Adipocyte (in vitro differentiated cells): ENCODE data around the gene CEP72.
"Not testable (repeated sequence)": the region's sequence is repeated elsewhere in the genome, so short reads cannot be mapped to it uniquely, and the experiment has no call there.

ENCODE experiments used
- DNase-seq: peaks from one replicate; pipeline ENCODE4 v3.0.0-alpha.2; 2015; ENCODE audit warnings: low read depth
- H3K27me3 ChIP-seq: replicated peaks from 2 replicates; pipeline ENCODE4 v1.7.0; 2013; ENCODE audit warnings: mild to moderate bottlenecking, low read length, moderate library complexity; ENCODE audit not compliant: control insufficient read depth, insufficient read depth
- H3K36me3 ChIP-seq: 2 replicates; pipeline ENCODE4 v1.7.0; 2013; ENCODE audit warnings: low read length, mild to moderate bottlenecking, moderate library complexity; ENCODE audit not compliant: control insufficient read depth, insufficient read depth, severe bottlenecking
- H3K4me1 ChIP-seq: 2 replicates; pipeline ENCODE4 v1.7.0; 2013; ENCODE audit warnings: mild to moderate bottlenecking, low read length, moderate library complexity; ENCODE audit not compliant: control insufficient read depth, insufficient read depth
- H3K4me3 ChIP-seq: 2 replicates; pipeline ENCODE4 v1.7.0; 2013; ENCODE audit warnings: mild to moderate bottlenecking, low read length, moderate library complexity
- H3K9ac ChIP-seq: 2 replicates; pipeline ENCODE4 v1.7.0; 2013; ENCODE audit warnings: mild to moderate bottlenecking, low read length, moderate library complexity
- H3K9me3 ChIP-seq: 2 replicates; pipeline ENCODE4 v1.7.0; 2013; ENCODE audit warnings: mild to moderate bottlenecking, low read length, moderate library complexity; ENCODE audit not compliant: control insufficient read depth

CEP72 gene

DNA sequence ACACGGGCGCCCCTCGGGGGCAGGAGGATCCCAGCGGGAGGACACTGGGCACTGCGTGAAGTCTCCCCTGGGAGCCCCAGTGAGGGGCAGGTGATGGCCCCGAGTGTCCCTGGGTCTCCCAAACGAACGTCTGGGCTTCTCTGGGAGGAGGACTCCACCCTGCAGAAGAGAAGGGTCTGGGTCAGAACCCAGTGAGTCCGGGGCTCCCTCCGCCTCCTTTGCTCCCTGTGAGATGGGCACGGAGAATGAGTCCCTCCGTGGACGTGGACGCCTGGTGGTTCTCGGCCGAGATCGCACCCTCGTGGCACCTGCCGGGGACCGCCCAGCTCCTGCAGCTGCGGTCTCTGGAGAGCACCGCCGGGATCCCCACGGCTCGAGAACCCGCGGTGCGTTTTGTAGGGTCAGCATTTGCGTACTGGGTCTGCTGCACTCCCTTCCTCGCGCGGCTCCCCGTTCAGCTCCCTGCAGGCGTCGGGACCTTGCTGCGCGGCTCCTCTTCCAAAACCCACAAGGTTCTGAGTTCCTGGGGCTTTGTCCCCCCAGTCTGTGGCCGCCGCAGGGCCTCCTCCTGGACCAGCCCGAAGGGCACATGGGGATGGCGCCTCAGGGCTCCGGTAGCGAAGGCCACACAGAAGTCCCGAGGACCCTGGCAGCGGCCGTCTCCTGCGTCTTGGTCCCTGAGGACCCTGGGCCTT, 10.2 kb upstream of the CEP72 start:
- Histone ChIP-seq H3K4me1 (no peaks in the 10 kb centered on the region), H3K4me3 (no peak overlapping the region), H3K27me3 (peaks cover 35% of the 10 kb centered on the region), H3K9me3 (no peaks in the 10 kb centered on the region), H3K9ac (no peak overlapping the region), H3K36me3 (no peaks in the 10 kb centered on the region)
- no peak for DNase-seq

DNA sequence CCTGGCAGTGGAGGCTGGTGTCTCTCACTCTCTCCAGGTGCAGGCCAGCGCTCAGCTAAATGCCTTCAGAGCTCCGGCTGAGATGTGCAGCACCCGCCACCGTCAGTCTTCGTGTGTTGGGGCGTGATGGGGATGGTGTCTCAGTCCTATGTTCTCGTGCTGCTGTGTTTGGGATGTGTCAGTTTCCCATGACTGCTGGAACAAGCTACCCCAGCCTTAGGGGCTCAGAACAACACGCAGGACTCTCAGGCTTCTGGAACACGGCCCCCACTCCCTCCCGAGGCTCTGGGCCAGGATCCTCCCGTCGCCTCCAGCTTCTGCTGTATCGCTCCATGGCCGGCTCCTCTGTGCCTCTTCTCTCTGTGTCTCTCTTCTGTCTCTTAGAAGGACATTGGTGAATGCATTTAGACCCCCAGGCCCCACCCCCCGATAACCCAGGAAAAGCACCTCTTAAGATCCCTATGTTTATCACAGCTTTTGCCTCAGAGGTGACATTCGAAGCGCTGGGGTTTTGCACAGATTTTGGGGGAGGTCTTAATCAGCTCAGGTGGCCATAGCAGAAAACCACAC, 9.6 kb upstream of the CEP72 start:
- DNase-seq, result no peak
- Histone ChIP-seq H3K9ac (no peak overlapping the region), H3K9me3 (no peaks in the 10 kb centered on the region), H3K4me1 (no peaks in the 10 kb centered on the region), H3K27me3 (peaks cover 29% of the 10 kb centered on the region), H3K4me3 (no peak overlapping the region), H3K36me3 (no peaks in the 10 kb centered on the region)

DNA sequence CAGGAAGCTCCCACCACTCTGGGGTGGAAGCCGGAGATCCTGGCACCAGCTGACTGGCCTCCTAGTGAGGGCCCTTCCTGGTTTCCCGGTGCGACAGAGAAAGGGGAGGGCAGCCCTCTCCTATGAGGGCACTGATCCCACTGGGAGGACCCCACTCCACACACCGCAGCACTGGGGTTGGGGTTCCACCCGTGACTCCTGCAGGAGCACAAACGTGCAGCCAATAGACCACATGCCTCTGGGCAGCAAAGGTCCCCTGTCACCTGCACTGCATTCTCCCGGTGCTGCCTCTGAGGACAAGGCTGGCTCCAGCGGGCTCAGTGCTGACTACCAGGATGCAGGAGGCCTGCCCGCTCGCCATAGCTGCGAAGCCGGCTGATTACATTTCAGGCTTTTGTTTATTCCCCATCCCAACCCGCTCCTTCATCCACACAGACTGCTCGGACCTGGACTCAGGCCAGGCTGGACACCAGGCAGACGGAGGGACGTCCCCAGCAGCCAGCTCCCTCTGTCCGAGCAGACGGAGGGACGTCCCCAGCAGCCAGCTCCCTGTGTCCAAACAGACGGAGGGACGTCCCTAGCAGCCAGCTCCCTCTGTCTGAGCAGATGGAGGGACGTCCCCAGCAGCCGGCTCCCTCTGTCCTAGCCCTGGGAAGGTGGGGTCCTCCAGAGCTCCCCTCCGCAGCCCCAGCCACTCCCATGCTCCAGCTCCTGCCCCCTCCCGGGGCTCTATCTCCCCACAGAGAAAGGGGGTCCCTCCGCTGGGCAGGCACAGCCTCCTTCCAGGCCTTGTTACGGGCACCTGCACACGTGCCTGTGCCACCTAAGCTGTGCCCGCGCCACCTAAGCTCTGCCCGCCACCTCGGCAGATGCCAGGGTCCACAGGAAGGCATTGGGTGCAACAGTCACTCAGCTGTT, 8.8 kb upstream of the CEP72 start:
- H3K4me3 ChIP-seq, result no peak overlapping the region
- no peak overlapping the region for H3K9ac ChIP-seq
- no peak for DNase-seq
- H3K9me3 ChIP-seq, result no peaks in the 10 kb centered on the region
- no peaks in the 10 kb centered on the region for H3K4me1 ChIP-seq
- H3K27me3 ChIP-seq, result peaks cover 23% of the 10 kb centered on the region
- no peaks in the 10 kb centered on the region for H3K36me3 ChIP-seq

- no peaks in the 10 kb centered on the region for H3K36me3 ChIP-seq
- DNase-seq, result no peak
Measured at GRCh38 chr5:604391-604831, 7.7 kb upstream of the CEP72 start.

DNA sequence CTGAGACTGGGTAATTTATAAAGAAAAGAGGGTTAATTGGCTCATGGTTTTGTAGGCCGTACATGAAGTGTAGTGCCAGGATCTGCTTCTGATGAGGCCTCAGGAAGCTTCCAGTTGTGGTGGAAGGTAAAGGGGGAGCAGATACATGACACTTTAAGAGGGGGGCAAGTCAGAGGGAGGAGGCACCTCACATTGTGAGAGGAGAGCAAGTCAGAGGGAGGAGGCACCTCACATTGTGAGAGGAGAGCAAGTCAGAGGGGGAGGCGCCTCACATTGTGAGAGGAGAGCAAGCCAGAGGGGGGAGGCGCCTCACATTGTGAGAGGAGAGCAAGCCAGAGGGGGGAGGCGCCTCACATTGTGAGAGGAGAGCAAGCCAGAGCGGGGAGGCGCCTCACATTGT, 7.0 kb upstream of the CEP72 start:
- H3K9me3 ChIP-seq, H3K4me3 ChIP-seq, H3K9ac ChIP-seq, H3K4me1 ChIP-seq, DNase-seq, H3K36me3 ChIP-seq: not testable (repeated sequence)
- H3K27me3 ChIP-seq, result peaks cover 16% of the 10 kb centered on the region

More at GRCh38 chr5:604391-604831, 7.7 kb upstream of the CEP72 start:
- Histone ChIP-seq H3K4me1 (no peaks in the 10 kb centered on the region), H3K4me3 (no peak overlapping the region), H3K9me3 (no peaks in the 10 kb centered on the region), H3K27me3 (peaks cover 20% of the 10 kb centered on the region), H3K9ac (no peak overlapping the region)

- H3K27me3 ChIP-seq, result peaks cover 16% of the 10 kb centered on the region
- no peak overlapping the region for H3K4me3 ChIP-seq
- no peak overlapping the region for H3K9ac ChIP-seq
- no peak for DNase-seq
- no peaks in the 10 kb centered on the region for H3K36me3 ChIP-seq
- no peaks in the 10 kb centered on the region for H3K9me3 ChIP-seq
- no peaks in the 10 kb centered on the region for H3K4me1 ChIP-seq
Measured at GRCh38 chr5:606061-606460, 6.1 kb upstream of the CEP72 start.

DNA sequence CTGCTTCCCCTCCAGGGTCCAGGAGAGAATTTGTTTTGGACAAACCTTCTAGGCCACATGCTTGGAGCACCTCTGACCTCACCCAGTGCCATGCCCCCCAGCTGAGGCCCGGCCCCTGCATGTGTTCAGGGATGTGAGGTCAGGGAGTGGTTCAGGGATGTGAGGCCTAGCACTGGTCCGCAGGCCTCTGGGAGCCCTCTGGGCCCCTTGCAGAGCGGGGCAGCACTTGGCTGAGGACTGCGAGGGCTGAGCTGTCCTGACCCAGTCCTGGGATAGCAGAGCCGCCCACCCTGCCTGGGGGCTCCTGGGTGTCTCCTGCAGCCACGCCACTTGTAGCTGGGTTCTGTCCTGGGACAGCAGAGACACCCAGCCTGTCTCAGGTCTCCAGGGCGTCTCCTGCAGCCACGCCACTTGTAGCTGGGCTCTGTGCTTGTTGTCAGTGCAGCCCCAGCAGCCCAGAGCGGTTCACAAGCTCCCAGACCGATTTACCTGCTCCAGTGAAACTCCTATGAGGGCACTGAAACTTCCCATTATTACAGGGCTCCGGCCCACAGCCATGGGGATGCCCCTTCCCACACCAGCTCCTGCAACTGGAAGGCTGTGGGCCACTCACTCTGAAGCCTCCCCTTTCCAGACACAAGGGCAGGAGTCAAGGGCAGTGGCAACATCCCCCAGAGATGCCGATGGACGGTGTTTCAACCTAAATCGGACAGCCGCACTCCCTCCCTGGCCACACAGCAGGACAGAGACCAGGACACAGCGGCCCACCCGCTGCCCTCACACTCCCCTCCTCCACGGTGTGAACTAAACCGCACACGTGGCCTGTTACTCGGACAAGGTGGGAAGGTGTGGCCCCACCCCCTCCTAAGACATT, 5.4 kb upstream of the CEP72 start:
- Histone ChIP-seq H3K27me3 (peaks cover 13% of the 10 kb centered on the region), H3K9me3 (no peaks in the 10 kb centered on the region), H3K4me3 (no peak overlapping the region), H3K4me1 (peaks cover 5% of the 10 kb centered on the region), H3K9ac (no peak overlapping the region), H3K36me3 (no peaks in the 10 kb centered on the region)
- no peak for DNase-seq

- no peak overlapping the region for H3K9ac ChIP-seq
- no peak overlapping the region for H3K4me3 ChIP-seq
- H3K4me1 ChIP-seq, result peaks cover 7% of the 10 kb centered on the region
- H3K9me3 ChIP-seq, result no peaks in the 10 kb centered on the region
- DNase-seq, result no peak
- no peaks in the 10 kb centered on the region for H3K36me3 ChIP-seq
- peaks cover 6% of the 10 kb centered on the region for H3K27me3 ChIP-seq
Measured at GRCh38 chr5:607541-608428, 4.4 kb upstream of the CEP72 start.

GRCh38 chr5:608429-609370, 3.4 kb upstream of the CEP72 start:
- Histone ChIP-seq H3K9ac (no peak overlapping the region), H3K4me1 (peaks cover 9% of the 10 kb centered on the region), H3K36me3 (no peaks in the 10 kb centered on the region), H3K9me3 (no peaks in the 10 kb centered on the region), H3K4me3 (no peak overlapping the region), H3K27me3 (no peaks in the 10 kb centered on the region)
- no peak for DNase-seq
